Hematopoietic multipotent progenitor cell treated with erythropoietin and hydrocortisone succinate and interleukin-3 and kit ligand, for 6 days (in vitro differentiated cells): ENCODE data around the gene CCDC201.
"Not testable (repeated sequence)": the region's sequence is repeated elsewhere in the genome, so short reads cannot be mapped to it uniquely, and the experiment has no call there.

Source experiments
- DNase-seq: peaks from one replicate; pipeline ENCODE4 v3.0.0-alpha.2; 2015

The CCDC201 gene

GRCh38 chr7:45872116-45873034 lies 507 bp downstream of the CCDC201 start:
- peak; percentile 8 for DNase-seq

- DNase-seq, result no peak
Observed at GRCh38 chr7:45869426-45869825, 3.5 kb downstream of the CCDC201 start.

GRCh38 chr7:45867471-45867870 lies 5.4 kb downstream of the CCDC201 start:
- no peak for DNase-seq

- no peak for DNase-seq
Observed at GRCh38 chr7:45865594-45866410, 7.1 kb downstream of the CCDC201 start.

GRCh38 chr7:45863715-45864114 lies 9.2 kb downstream of the CCDC201 start:
- DNase-seq, result no peak

- not testable (repeated sequence) for DNase-seq
Observed at GRCh38 chr7:45856888-45857287, 16.0 kb downstream of the CCDC201 start.

- DNase-seq, result not testable (repeated sequence)
Observed at GRCh38 chr7:45855680-45856079, 17.2 kb downstream of the CCDC201 start.

- DNase-seq, result not testable (repeated sequence)
Observed at GRCh38 chr7:45853491-45853890, 19.4 kb downstream of the CCDC201 start.

- not testable (repeated sequence) for DNase-seq
Observed at GRCh38 chr7:45852984-45853383, 19.9 kb downstream of the CCDC201 start.

- not testable (repeated sequence) for DNase-seq
Observed at GRCh38 chr7:45848734-45849133, 24.1 kb downstream of the CCDC201 start.

- DNase-seq, result not testable (repeated sequence)
Observed at GRCh38 chr7:45846536-45846935, 26.3 kb downstream of the CCDC201 start.

- not testable (repeated sequence) for DNase-seq
Observed at GRCh38 chr7:45841926-45842717, 30.8 kb downstream of the CCDC201 start.

GRCh38 chr7:45838852-45839251 lies 34.0 kb downstream of the CCDC201 start:
- DNase-seq, result not testable (repeated sequence)

GRCh38 chr7:45832433-45833177 lies 40.3 kb downstream of the CCDC201 start:
- not testable (repeated sequence) for DNase-seq

GRCh38 chr7:45829846-45830245 lies 43.0 kb downstream of the CCDC201 start:
- DNase-seq, result not testable (repeated sequence)

GRCh38 chr7:45827731-45828130 lies 45.2 kb downstream of the CCDC201 start:
- not testable (repeated sequence) for DNase-seq

- DNase-seq, result not testable (repeated sequence)
Observed at GRCh38 chr7:45826550-45826949, 46.3 kb downstream of the CCDC201 start.

- not testable (repeated sequence) for DNase-seq
Observed at GRCh38 chr7:45818763-45819162, 54.1 kb downstream of the CCDC201 start.

GRCh38 chr7:45817913-45818312 lies 55.0 kb downstream of the CCDC201 start:
- not testable (repeated sequence) for DNase-seq

- not testable (repeated sequence) for DNase-seq
Observed at GRCh38 chr7:45817016-45817415, 55.9 kb downstream of the CCDC201 start.

GRCh38 chr7:45814216-45815118 lies 58.4 kb downstream of the CCDC201 start:
- DNase-seq, result not testable (repeated sequence)
